Activated CD8-positive, alpha-beta memory T cell treated with anti-CD3 and anti-CD28 coated beads for 24 hours (primary cell): ENCODE results near the gene DDX51.
A peak's percentile ranks its signal among the peaks of the same experiment; 100 is the strongest.

Experiments used
- DNase-seq: peaks from one replicate; pipeline ENCODE4 v3.0.0-alpha.2; 2020

Gene DDX51

GRCh38 chr12:132144115-132144809, at the start of gene DDX51, which contains the start of gene NOC4L:
TSS of gene DDX51 (minus strand) at chr12:132144319. CDS start at chr12:132144296, 23 bp downstream.
TSS of gene NOC4L (plus strand) at chr12:132144457. CDS start at chr12:132144489, 32 bp downstream.
- peak; percentile 99 for DNase-seq

GRCh38 chr12:132191715-132192553, 47.8 kb upstream of the DDX51 start:
- DNase-seq: no peak

GRCh38 chr12:132190834-132191500, 46.8 kb upstream of the DDX51 start:
- DNase-seq: no peak

- DNase-seq: no peak
Observed at GRCh38 chr12:132190012-132190755, 46.1 kb upstream of the DDX51 start.

- DNase-seq: peak; percentile 95
Observed at GRCh38 chr12:132189378-132190011, 45.4 kb upstream of the DDX51 start.

GRCh38 chr12:132188916-132189325, 44.8 kb upstream of the DDX51 start:
- DNase-seq: no peak

- DNase-seq: no peak
Observed at GRCh38 chr12:132188451-132188901, 44.4 kb upstream of the DDX51 start.

GRCh38 chr12:132187646-132188450, 43.7 kb upstream of the DDX51 start:
- no peak for DNase-seq

- peak; percentile 72 for DNase-seq
Observed at GRCh38 chr12:132186857-132187620, 42.9 kb upstream of the DDX51 start.

GRCh38 chr12:132186208-132186856, 42.2 kb upstream of the DDX51 start:
- DNase-seq: no peak

GRCh38 chr12:132185705-132186104, 41.6 kb upstream of the DDX51 start:
- no peak for DNase-seq

- no peak for DNase-seq
Observed at GRCh38 chr12:132182711-132183365, 38.7 kb upstream of the DDX51 start.

- no peak for DNase-seq
Observed at GRCh38 chr12:132182206-132182710, 38.1 kb upstream of the DDX51 start.

- DNase-seq: no peak
Observed at GRCh38 chr12:132181570-132182200, 37.6 kb upstream of the DDX51 start.

- DNase-seq: no peak
Observed at GRCh38 chr12:132180648-132181546, 36.8 kb upstream of the DDX51 start.

GRCh38 chr12:132179431-132180362, 35.6 kb upstream of the DDX51 start:
- no peak for DNase-seq
